G401.6 (cell line): Measurements from ENCODE around the gene UMPS.
"Not testable (repeated sequence)": the region's sequence is repeated elsewhere in the genome, so short reads cannot be mapped to it uniquely, and the experiment has no call there.

Experiments used
- FAIRE-seq: peaks from 2 replicates; lab custom pipeline; 2012; peaks lifted over from hg19 to GRCh38; lab: Jason Lieb, UNC

UMPS gene

GRCh38 chr3:124730129-124730940 is at the start of gene UMPS:
UMPS (plus strand) TSS chr3:124730452; CDS start chr3:124730472, 20 bp downstream.
- peak; percentile 76 for FAIRE-seq

GRCh38 chr3:124680521-124680920 is 49.7 kb upstream of the UMPS start:
- no peak for FAIRE-seq

- FAIRE-seq = no peak
Observed at GRCh38 chr3:124682263-124682662, 48.0 kb upstream of the UMPS start.

GRCh38 chr3:124684459-124684858 is 45.8 kb upstream of the UMPS start:
- FAIRE-seq = no peak

- no peak for FAIRE-seq
Observed at GRCh38 chr3:124685067-124685466, 45.2 kb upstream of the UMPS start.

- FAIRE-seq = no peak
Observed at GRCh38 chr3:124685481-124685880, 44.8 kb upstream of the UMPS start.

- no peak for FAIRE-seq
Observed at GRCh38 chr3:124686028-124686670, 44.1 kb upstream of the UMPS start.

- no peak for FAIRE-seq
Observed at GRCh38 chr3:124688581-124689454, 41.4 kb upstream of the UMPS start.

- no peak for FAIRE-seq
Observed at GRCh38 chr3:124691599-124691998, 38.7 kb upstream of the UMPS start.

GRCh38 chr3:124694486-124694885 is 35.8 kb upstream of the UMPS start:
- no peak for FAIRE-seq

GRCh38 chr3:124695369-124695768 is 34.9 kb upstream of the UMPS start:
- no peak for FAIRE-seq

- no peak for FAIRE-seq
Observed at GRCh38 chr3:124696006-124696405, 34.2 kb upstream of the UMPS start.

GRCh38 chr3:124697302-124697701 is 33.0 kb upstream of the UMPS start:
- FAIRE-seq = no peak

GRCh38 chr3:124698030-124698770 is 32.1 kb upstream of the UMPS start:
- no peak for FAIRE-seq

GRCh38 chr3:124699051-124699450 is 31.2 kb upstream of the UMPS start:
- FAIRE-seq = no peak

- FAIRE-seq = no peak
Observed at GRCh38 chr3:124699686-124700396, 30.4 kb upstream of the UMPS start.

GRCh38 chr3:124700880-124701684 is 29.2 kb upstream of the UMPS start:
- FAIRE-seq = no peak

- FAIRE-seq = no peak
Observed at GRCh38 chr3:124701687-124702086, 28.6 kb upstream of the UMPS start.

GRCh38 chr3:124702950-124703349 is 27.3 kb upstream of the UMPS start:
- no peak for FAIRE-seq

- no peak for FAIRE-seq
Observed at GRCh38 chr3:124705552-124705951, 24.7 kb upstream of the UMPS start.

GRCh38 chr3:124707223-124707622 is 23.0 kb upstream of the UMPS start:
- FAIRE-seq = not testable (repeated sequence)
